CD4-positive, alpha-beta memory T cell (primary cell): ENCODE data around the gene CCDC124. TPM values are rescaled to one million over a fixed set of nuclear protein-coding genes. Genes with fewer than 3 reads are reported as not detected.
A peak's percentile ranks its signal among the peaks of the same experiment; 100 is the strongest.
"Not testable (repeated sequence)": the region's sequence is repeated elsewhere in the genome, so short reads cannot be mapped to it uniquely, and the experiment has no call there.

Experiments used
- CTCF ChIA-PET: fragments of 350-600 bp; sonication (Branson Sonifier 250); formaldehyde crosslinking; loops from one replicate; lab custom pipeline; 2021; ENCODE audit warnings: inconsistent platforms; ENCODE audit not compliant: partially characterized antibody; lab: Charles Lee
- POLR2A ChIA-PET: fragments of 350-600 bp; sonication (Branson Sonifier 250); formaldehyde crosslinking; loops from one replicate; lab custom pipeline; 2021; ENCODE audit not compliant: partially characterized antibody; lab: Charles Lee
- DNase-seq, 5 donors: peaks; one replicate each; pipeline versions ENCODE4 v3.0.0 to v3.0.0-alpha.2; 2020 to 2022; ENCODE audit warnings: mixed read lengths in 1 of 5
- H3K27ac ChIP-seq: one replicate; pipeline ENCODE4 v1.7.0; 2013; ENCODE audit warnings: low read depth, low read length
- H3K27me3 ChIP-seq: 2 replicates; pipeline ENCODE4 v1.7.0; 2013; ENCODE audit warnings: mild to moderate bottlenecking, low read length, moderate library complexity; ENCODE audit not compliant: insufficient read depth
- H3K36me3 ChIP-seq: 2 replicates; pipeline ENCODE4 v1.7.0; 2013; ENCODE audit warnings: mild to moderate bottlenecking, low read length, moderate library complexity; ENCODE audit not compliant: insufficient read depth
- H3K4me1 ChIP-seq: 2 replicates; pipeline ENCODE4 v1.7.0; 2013; ENCODE audit warnings: mild to moderate bottlenecking, low read length, moderate library complexity; ENCODE audit not compliant: insufficient read depth
- H3K4me3 ChIP-seq, 2 donors: one replicate each; pipeline ENCODE4 v1.7.0; 2013; ENCODE audit warnings: low read length in 2 of 2, mild to moderate bottlenecking in 1 of 2
- H3K9me3 ChIP-seq, 2 donors: one replicate each; pipeline ENCODE4 v1.7.0; 2013; ENCODE audit warnings: low read length in 2 of 2, control low read depth in 1 of 2; ENCODE audit not compliant: control insufficient read depth in 1 of 2
- H3K27ac Mint-ChIP-seq, 7 donors: one replicate each; pipeline ENCODE4 v1.8.0; 2020 to 2021; ENCODE audit warnings: mixed read lengths in 7 of 7, mild to moderate bottlenecking in 6 of 7, inconsistent platforms in 3 of 7, moderate library complexity in 3 of 7
- H3K27me3 Mint-ChIP-seq, 2 donors: one replicate each; pipeline ENCODE4 v1.8.0; 2020 to 2021; ENCODE audit warnings: mixed read lengths in 2 of 2
- H3K36me3 Mint-ChIP-seq, 2 donors: one replicate each; pipeline ENCODE4 v1.8.0; 2020 to 2021; ENCODE audit warnings: mixed read lengths in 2 of 2, inconsistent platforms in 1 of 2, mild to moderate bottlenecking in 1 of 2
- H3K4me1 Mint-ChIP-seq, 4 donors: one replicate each; pipeline ENCODE4 v1.8.0; 2020 to 2021; ENCODE audit warnings: mixed read lengths in 4 of 4, mild to moderate bottlenecking in 1 of 4
- H3K4me3 Mint-ChIP-seq, 8 donors: one replicate each; pipeline ENCODE4 v1.8.0; 2020 to 2021; ENCODE audit warnings: mixed read lengths in 8 of 8, mild to moderate bottlenecking in 7 of 8, moderate library complexity in 6 of 8, inconsistent platforms in 3 of 8
- H3K9me3 Mint-ChIP-seq, 8 donors: one replicate each; pipeline ENCODE4 v1.8.0; 2020 to 2021; ENCODE audit warnings: mixed read lengths in 8 of 8, mild to moderate bottlenecking in 5 of 8, inconsistent platforms in 3 of 8, moderate library complexity in 1 of 8
- intact Hi-C: fragments of 100-400 bp; cut with micrococcal nuclease; formaldehyde crosslinking; loops from one replicate; pipeline ENCODE4 v1.15.1; 2023
- polyA plus RNA-seq, 2 donors: library from polyadenylated mRNA; unstranded; fragments of 300-500 nt; fragmentation: Illumina TruSeq; gene quantifications; one replicate each; pipeline ENCODE4 v1.2.3, GENCODE V29; 2021
- total RNA-seq, 2 experiments: library from RNA; stranded (reverse); gene quantifications; one replicate each; pipeline ENCODE4 v1.2.3, GENCODE V29; 2021

CCDC124 gene
- total and polyA plus RNA-seq, 4 experiments from 2014 or later, result 24.5 to 49.9 (median 32.1) TPM

DNA sequence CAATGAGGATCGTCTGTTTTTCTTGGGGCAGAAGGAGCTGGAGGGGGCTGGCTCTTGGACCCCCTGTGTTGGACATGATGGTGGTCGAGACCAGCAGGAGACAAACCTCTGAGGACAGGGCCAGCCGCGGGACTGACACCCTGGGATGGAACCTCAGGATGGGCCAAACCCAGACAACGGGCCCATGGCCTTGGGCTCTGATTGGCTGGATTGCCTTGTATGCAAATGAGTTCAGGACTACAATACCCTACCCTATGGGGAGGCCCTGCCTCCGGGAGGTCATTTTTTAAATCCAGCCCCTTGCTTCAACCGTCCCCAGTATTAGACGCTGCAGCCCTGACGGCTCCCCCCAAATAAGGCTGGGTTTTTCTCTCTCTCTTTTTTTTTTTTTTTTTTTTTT, 39.0 kb upstream of the CCDC124 start:
- CTCF ChIA-PET, result no interaction called here
- Histone ChIP-seq H3K27me3 (no peaks in the 10 kb centered on the region), H3K36me3 (no peaks in the 10 kb centered on the region), H3K4me1 (no peaks in the 10 kb centered on the region), H3K9me3 (no peaks in the 10 kb centered on the region), H3K4me3 (no peak overlapping the region), H3K27ac (no peak overlapping the region)
- H3K4me1 Mint-ChIP-seq, result no peaks in the 10 kb centered on the region
- H3K27me3 Mint-ChIP-seq, result peaks cover under 1 to 4% of the 10 kb centered on the region in 2 donors
- H3K9me3 Mint-ChIP-seq, result no peaks in the 10 kb centered on the region
- intact Hi-C loops, result no loop called here
- POLR2A ChIA-PET, result no interaction called here
- DNase-seq, result no peak
- peaks cover 3 to 4% of the 10 kb centered on the region in 2 donors for H3K36me3 Mint-ChIP-seq
- H3K4me3 Mint-ChIP-seq, result no peak overlapping the region
- H3K27ac Mint-ChIP-seq, result no peak overlapping the region

- no peak overlapping the region for H3K27ac Mint-ChIP-seq
- no peaks in the 10 kb centered on the region for H3K36me3 Mint-ChIP-seq
- ChIA-PET CTCF (no interaction called here), POLR2A (no interaction called here)
- no peaks in the 10 kb centered on the region for H3K4me1 ChIP-seq
- no peaks in the 10 kb centered on the region for H3K27me3 ChIP-seq
- no peaks in the 10 kb centered on the region for H3K36me3 ChIP-seq
- peaks cover 15 to 16% of the 10 kb centered on the region in 2 donors for H3K27me3 Mint-ChIP-seq
- H3K27ac ChIP-seq, result no peak overlapping the region
- H3K4me3 Mint-ChIP-seq, result no peak overlapping the region
- no peaks in the 10 kb centered on the region for H3K4me1 Mint-ChIP-seq
- intact Hi-C loops, result no loop called here
- DNase-seq, result no peak
- no peak overlapping the region for H3K4me3 ChIP-seq
- no peaks in the 10 kb centered on the region for H3K9me3 Mint-ChIP-seq
- H3K9me3 ChIP-seq, result no peaks in the 10 kb centered on the region
Measured at GRCh38 chr19:17902701-17903100, 30.1 kb upstream of the CCDC124 start.

GRCh38 chr19:17908244-17908643, 24.6 kb upstream of the CCDC124 start:
- POLR2A ChIA-PET, result no interaction called here
- DNase-seq, result no peak
- Mint-ChIP-seq H3K4me3 (no peak overlapping the region), H3K9me3 (peaks cover 0 to 14% (median 10%) of the 10 kb centered on the region in 8 donors), H3K4me1 (no peaks in the 10 kb centered on the region), H3K27me3 (peaks cover 2 to 6% of the 10 kb centered on the region in 2 donors), H3K27ac (no peak overlapping the region), H3K36me3 (no peaks in the 10 kb centered on the region)
- H3K9me3 ChIP-seq, result no peaks in the 10 kb centered on the region
- no peaks in the 10 kb centered on the region for H3K27me3 ChIP-seq
- no peak overlapping the region for H3K27ac ChIP-seq
- H3K36me3 ChIP-seq, result no peaks in the 10 kb centered on the region
- intact Hi-C loops, result no loop called here
- H3K4me3 ChIP-seq, result no peak overlapping the region
- no peaks in the 10 kb centered on the region for H3K4me1 ChIP-seq
- CTCF ChIA-PET, result no interaction called here

DNA sequence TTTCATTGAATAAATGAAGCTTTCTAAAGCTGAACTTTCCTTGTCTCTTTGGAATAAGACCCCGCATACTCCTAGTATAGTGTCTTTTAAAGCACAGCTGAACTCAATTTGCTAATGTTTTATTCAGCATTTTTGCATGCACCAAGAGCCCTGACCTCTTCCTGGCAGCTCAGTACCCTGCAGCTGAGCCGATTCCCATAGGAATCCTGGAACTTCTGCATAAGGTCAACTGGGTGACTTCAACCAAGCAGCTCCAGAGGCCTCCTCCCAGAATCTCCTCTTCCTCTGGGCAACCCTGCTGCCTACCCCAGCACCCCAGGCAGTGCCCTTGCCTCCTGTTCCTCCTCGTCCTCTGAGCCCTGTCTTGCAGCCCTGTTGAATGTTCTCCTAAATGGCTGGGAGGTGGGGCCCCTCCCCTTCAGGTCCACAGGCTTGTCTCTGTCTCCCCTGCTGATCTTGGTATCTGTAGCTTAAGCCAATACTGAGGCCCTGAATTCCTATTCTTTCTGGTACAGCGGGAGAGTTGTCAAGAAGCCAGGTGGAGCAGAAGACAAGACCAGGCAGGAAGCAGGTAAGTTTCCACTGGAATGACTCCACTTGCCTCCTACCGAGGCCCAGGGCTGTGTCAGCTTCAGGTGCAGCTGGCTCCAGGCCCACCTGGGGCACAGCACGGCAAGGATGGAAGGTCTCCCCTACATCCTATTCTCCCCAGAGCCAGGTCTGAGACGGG, 23.6 kb upstream of the CCDC124 start:
- Mint-ChIP-seq H3K27ac (no peak overlapping the region), H3K4me3 (no peak overlapping the region), H3K9me3 (peaks cover 0 to 21% (median 16%) of the 10 kb centered on the region in 8 donors), H3K4me1 (no peaks in the 10 kb centered on the region), H3K36me3 (no peaks in the 10 kb centered on the region), H3K27me3 (peaks cover 0 to 5% of the 10 kb centered on the region in 2 donors)
- Histone ChIP-seq H3K9me3 (no peaks in the 10 kb centered on the region), H3K27ac (no peak overlapping the region), H3K4me3 (no peak overlapping the region), H3K27me3 (no peaks in the 10 kb centered on the region), H3K36me3 (no peaks in the 10 kb centered on the region), H3K4me1 (no peaks in the 10 kb centered on the region)
- ChIA-PET CTCF (interaction anchor here (1.1 kb wide), 1 partner anchor 12 kb away, joined by 4 read pairs; no protein-coding TSS in a partner anchor), POLR2A (no interaction called here)
- no peak for DNase-seq
- intact Hi-C loops, result no loop called here

DNA sequence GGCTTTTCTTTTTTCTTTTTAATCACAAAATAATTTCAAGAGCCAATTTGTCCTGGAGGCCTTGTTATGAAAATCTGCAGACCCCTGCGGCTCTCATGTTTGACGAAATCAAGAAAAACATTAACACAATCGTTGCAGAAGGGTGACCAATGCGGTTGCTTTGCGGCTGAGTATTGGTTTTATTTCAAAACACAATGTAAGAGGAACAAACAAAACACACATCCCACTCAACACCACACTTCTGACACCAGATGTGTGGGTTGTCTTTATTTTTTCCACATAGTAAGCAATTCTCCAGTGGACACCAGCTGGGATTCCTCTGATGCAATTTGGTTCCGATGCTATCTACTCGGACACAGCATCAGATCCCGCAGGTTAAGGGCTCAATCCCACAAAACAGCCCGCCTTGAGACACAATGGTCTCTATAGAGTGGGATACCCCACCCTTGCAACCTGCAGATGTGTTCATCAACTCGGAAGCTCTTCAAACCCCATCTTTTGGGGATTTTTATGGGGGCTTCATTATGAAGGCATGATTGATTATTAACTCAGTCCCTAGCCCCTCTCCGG, 21.9 kb upstream of the CCDC124 start:
- no peaks in the 10 kb centered on the region for H3K4me1 ChIP-seq
- CTCF ChIA-PET, result no interaction called here
- POLR2A ChIA-PET, result no interaction called here
- intact Hi-C loops, result no loop called here
- no peaks in the 10 kb centered on the region for H3K27me3 ChIP-seq
- no peak overlapping the region for H3K4me3 Mint-ChIP-seq
- no peaks in the 10 kb centered on the region for H3K9me3 ChIP-seq
- no peak overlapping the region for H3K27ac Mint-ChIP-seq
- DNase-seq, result no peak
- H3K36me3 ChIP-seq, result no peaks in the 10 kb centered on the region
- H3K9me3 Mint-ChIP-seq, result peaks cover 0 to 21% (median 16%) of the 10 kb centered on the region in 8 donors
- H3K36me3 Mint-ChIP-seq, result no peaks in the 10 kb centered on the region
- no peaks in the 10 kb centered on the region for H3K4me1 Mint-ChIP-seq
- H3K27me3 Mint-ChIP-seq, result peaks cover 1 to 8% of the 10 kb centered on the region in 2 donors
- H3K27ac ChIP-seq, result no peak overlapping the region
- H3K4me3 ChIP-seq, result no peak overlapping the region

DNA sequence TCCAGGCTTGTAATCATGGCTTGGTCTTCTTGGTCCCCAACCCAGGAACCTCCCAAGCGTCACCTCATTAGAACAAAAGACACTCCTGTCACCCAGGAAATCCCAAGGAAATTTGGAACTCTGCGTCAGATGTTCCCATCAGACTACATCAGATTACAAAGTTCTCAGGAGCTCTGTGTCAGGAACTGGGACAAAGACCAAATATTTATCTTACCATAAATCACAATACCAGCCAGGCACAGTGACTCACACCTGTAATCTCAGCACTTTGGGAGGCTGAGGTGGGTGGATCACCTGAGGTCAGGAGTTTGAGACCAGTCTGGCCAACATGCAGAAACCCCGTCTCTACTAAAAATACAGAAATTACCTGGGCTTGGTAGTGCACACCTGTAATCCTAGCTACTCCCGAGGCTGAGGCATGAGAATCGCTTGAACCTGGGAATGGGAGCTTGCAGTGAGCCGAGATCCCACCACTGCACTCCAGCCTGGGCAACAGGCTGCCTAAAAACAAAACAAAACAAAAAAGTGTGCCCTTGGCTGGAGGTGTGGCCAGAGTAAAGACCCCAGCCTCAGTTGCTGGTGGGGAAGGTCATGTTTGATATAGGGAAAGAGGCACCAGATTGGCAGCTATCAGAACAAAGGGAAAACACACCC, 16.7 kb upstream of the CCDC124 start:
- no peaks in the 10 kb centered on the region for H3K36me3 ChIP-seq
- Mint-ChIP-seq H3K36me3 (no peaks in the 10 kb centered on the region), H3K27ac (peak overlapping the region in 1 of 7 donors; percentile 57), H3K9me3 (peaks cover 0 to 12% (median 6%) of the 10 kb centered on the region in 8 donors), H3K4me3 (no peak overlapping the region), H3K27me3 (peaks cover 1 to 4% of the 10 kb centered on the region in 2 donors), H3K4me1 (no peaks in the 10 kb centered on the region)
- H3K4me1 ChIP-seq, result no peaks in the 10 kb centered on the region
- ChIA-PET CTCF (interaction anchor here (1.0 to 1.3 kb wide), 2 partner anchors 22 to 213 kb away, joined by 3 to 4 read pairs; no protein-coding TSS in a partner anchor), POLR2A (no interaction called here)
- intact Hi-C loops, result no loop called here
- H3K9me3 ChIP-seq, result no peaks in the 10 kb centered on the region
- no peaks in the 10 kb centered on the region for H3K27me3 ChIP-seq
- DNase-seq, result no peak
- H3K4me3 ChIP-seq, result no peak overlapping the region
- H3K27ac ChIP-seq, result no peak overlapping the region

DNA sequence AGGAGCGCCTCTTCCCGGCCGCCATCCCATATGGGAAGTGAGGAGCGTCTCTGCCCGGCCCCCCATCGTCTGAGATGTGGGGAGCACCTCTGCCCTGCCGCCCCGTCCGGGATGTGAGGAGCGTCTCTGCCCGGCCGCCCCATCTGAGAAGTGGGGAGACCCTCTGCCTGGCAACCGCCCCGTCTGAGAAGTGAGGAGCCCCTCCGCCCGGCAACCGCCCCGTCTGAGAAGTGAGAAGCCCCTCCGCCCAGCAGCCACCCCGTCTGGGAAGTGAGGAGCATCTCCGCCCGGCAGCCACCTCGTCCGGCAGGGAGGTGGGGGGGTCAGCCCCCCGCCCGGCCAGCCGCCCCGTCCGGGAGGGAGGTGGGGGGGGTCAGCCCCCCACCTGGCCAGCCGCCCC, 14.7 kb upstream of the CCDC124 start:
- H3K9me3 ChIP-seq, intact Hi-C loops, H3K27me3 Mint-ChIP-seq, CTCF ChIA-PET, H3K27ac Mint-ChIP-seq, H3K4me1 Mint-ChIP-seq, H3K4me3 Mint-ChIP-seq, H3K36me3 Mint-ChIP-seq, H3K4me1 ChIP-seq, DNase-seq, H3K27ac ChIP-seq, H3K4me3 ChIP-seq, POLR2A ChIA-PET, H3K27me3 ChIP-seq, H3K36me3 ChIP-seq: not testable (repeated sequence)
- H3K9me3 Mint-ChIP-seq, result peaks cover 0 to 12% (median 5%) of the 10 kb centered on the region in 8 donors
